ENCODE measurements around the gene LGALSL. TPM values are rescaled to one million over a fixed set of nuclear protein-coding genes. Genes with fewer than 3 reads are reported as not detected.

Gene LGALSL
- total and polyA plus RNA-seq, 12 donors, result 5.3 to 24.8 (median 11.0) TPM

DNA sequence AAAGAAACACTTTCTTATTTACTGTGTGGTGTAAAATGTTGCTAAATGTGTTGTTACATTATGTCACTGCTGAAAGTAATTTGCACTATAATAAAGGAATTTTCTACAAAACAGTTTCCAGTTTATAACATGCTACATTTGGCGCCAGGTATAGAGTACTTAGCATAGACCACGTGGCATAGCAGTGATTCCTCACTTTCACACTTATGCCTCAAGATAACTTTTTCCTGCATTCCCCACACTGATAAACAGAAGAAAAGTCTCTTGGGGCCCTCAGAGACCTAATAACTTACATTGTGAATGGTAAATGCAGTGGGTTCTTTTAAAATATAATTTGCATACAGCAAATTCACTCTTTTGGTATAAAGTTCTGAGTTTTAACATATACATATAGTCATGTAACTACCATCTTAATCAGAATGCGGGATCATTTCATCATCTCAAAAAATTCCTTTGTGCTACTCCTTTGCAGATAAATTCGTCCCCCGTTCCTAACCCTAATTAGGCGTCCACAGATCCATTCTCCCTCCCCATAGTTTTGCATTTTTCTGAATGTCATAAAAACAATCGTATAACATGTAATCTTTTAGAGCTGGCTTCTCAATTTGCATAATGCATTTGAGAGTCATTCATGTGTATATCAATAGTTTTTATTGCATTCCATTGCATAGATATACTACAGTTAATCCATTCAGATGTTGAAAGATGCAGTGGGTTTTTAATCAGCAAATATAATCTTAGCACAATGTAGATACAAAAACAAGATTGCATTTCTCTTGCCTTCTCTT is 7.5 kb downstream of the LGALSL start:
- Histone ChIP-seq H3K4me3 (no peak overlapping the region), H3K27me3 (no peaks in the 10 kb centered on the region), H3K27ac (no peak overlapping the region), H3K4me1 (peaks cover 0 to 7% (median 0%) of the 10 kb centered on the region in 9 donors), H3K9me3 (no peaks in the 10 kb centered on the region), H3K36me3 (peaks cover 0 to 43% (median 11%) of the 10 kb centered on the region in 9 donors)
- DNase-seq, result no peak
- intact Hi-C loops (cut with DNase I), result no loop called here
- TF ChIP-seq, protein P1, sequence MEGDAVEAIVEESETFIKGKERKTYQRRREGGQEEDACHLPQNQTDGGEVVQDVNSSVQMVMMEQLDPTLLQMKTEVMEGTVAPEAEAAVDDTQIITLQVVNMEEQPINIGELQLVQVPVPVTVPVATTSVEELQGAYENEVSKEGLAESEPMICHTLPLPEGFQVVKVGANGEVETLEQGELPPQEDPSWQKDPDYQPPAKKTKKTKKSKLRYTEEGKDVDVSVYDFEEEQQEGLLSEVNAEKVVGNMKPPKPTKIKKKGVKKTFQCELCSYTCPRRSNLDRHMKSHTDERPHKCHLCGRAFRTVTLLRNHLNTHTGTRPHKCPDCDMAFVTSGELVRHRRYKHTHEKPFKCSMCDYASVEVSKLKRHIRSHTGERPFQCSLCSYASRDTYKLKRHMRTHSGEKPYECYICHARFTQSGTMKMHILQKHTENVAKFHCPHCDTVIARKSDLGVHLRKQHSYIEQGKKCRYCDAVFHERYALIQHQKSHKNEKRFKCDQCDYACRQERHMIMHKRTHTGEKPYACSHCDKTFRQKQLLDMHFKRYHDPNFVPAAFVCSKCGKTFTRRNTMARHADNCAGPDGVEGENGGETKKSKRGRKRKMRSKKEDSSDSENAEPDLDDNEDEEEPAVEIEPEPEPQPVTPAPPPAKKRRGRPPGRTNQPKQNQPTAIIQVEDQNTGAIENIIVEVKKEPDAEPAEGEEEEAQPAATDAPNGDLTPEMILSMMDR (IDR thresholded peaks at IDR 0.05), result no peak
- no peak for ATAC-seq
- WGBS, 2 donors, result 82 to 89% methylated on average over 7 of the region's 7 CpGs

DNA sequence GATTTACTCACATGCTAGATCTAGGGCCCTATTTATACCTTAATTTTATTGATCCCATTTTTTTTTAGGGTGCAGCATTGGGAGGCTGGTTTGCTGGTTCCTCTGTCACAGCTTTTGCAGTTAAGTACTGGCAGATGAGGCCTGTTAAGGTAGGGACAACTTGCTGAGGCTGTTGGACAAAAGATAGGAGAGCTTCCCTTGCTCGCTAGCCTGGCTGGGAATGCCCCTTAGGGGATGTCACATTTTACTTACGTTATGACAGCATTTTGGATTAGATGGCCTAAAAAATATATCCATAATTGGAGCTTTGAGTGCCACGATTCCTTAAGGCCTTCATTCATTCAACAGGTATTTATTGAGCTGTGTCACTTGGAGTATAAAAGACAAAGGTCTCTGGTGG is 8.2 kb downstream of the LGALSL start:
- Histone ChIP-seq H3K27ac (no peak overlapping the region), H3K9me3 (no peaks in the 10 kb centered on the region), H3K27me3 (no peaks in the 10 kb centered on the region), H3K4me3 (no peak overlapping the region), H3K36me3 (peaks cover 0 to 36% (median 4%) of the 10 kb centered on the region in 9 donors), H3K4me1 (peaks cover 0 to 8% (median 0%) of the 10 kb centered on the region in 9 donors)
- WGBS, 2 donors, result 89 to 95% methylated on average over 3 of the region's 3 CpGs
- TF ChIP-seq, protein P1 (IDR thresholded peaks at IDR 0.05), result no peak
- intact Hi-C loops (cut with DNase I), result no loop called here
- ATAC-seq (no peak), DNase-seq (no peak)

DNA sequence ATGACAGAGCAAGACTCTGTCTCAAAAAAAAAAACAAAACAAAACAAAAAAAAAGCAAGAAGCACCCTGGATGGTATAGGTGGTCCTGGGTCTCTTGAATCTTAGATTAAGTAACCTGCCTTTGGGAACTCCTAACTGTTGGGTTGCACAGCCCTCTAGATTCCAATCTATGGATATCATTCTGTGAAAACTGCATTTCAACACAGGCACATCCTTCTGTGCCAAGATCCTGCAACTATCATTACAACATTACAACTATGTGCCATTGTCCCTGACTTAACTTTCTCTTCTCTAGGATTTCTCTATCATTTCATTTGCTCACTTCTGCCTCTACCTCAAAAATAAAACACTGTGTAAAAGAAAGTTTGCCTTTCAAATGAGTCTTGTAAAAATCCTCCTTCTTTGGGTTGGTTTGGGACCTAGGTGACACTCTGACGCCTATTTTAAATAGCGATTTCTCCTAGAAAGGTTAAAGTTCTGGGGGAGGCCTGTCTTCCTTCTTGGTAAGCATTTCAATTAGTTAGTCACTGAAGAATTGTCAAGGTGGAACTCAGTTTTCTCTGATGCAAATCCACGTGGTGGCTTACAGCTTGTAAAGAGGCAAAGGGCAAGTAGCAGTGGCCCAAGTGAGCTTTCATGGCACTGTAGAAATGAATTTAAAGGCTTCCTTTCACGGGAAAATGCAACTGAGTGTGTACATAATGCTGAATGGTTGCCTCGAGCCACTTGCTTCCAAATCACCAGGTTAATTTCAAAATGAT is 9.2 kb downstream of the LGALSL start:
- WGBS, 2 donors, result 81 to 85% methylated on average over 5 of the region's 5 CpGs
- Histone ChIP-seq H3K27me3 (no peaks in the 10 kb centered on the region), H3K9me3 (no peaks in the 10 kb centered on the region), H3K36me3 (peaks cover 0 to 26% (median 0%) of the 10 kb centered on the region in 9 donors), H3K4me3 (no peak overlapping the region), H3K4me1 (peaks cover 0 to 14% (median 0%) of the 10 kb centered on the region in 9 donors), H3K27ac (no peak overlapping the region)
- ATAC-seq (no peak), DNase-seq (no peak)
- intact Hi-C loops (cut with DNase I), result no loop called here
- TF ChIP-seq, protein P1 (IDR thresholded peaks at IDR 0.05), result no peak

DNA sequence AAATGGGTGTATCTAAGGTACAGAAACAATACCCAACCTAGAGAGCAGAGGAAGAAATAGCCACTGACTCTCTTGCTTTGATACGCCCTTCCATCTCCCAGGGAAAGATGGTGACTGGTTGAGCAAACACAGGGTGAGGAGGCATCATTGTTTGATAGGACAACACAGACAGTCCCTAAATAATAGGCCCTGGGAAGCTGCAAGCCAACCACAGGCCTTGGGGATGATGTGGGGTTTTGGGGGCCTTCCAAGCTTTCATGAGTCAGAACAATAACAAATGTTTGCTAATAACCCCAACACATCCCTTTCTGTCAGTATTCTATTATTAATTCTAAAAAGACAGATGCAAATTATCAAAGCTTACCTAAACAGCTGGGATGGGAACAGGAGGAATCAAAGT is 9.8 kb downstream of the LGALSL start:
- TF ChIP-seq, protein P1 (IDR thresholded peaks at IDR 0.05), result no peak
- Histone ChIP-seq H3K4me1 (peaks cover 0 to 14% (median 0%) of the 10 kb centered on the region in 9 donors), H3K27ac (no peak overlapping the region), H3K4me3 (no peak overlapping the region), H3K9me3 (no peaks in the 10 kb centered on the region), H3K36me3 (peaks cover 0 to 20% (median 0%) of the 10 kb centered on the region in 9 donors), H3K27me3 (no peaks in the 10 kb centered on the region)
- intact Hi-C loops (cut with DNase I), result no loop called here
- 96 to 100% methylated on average over 1 of the region's 1 CpG for WGBS, 2 donors
- DNase-seq (no peak), ATAC-seq (peak in 1 of 8 donors; percentile 27)
